AG04450 (cell line): ENCODE data around the gene TUBGCP3. TPM values are rescaled to one million over a fixed set of nuclear protein-coding genes. Genes with fewer than 3 reads are reported as not detected.
A peak's percentile ranks its signal among the peaks of the same experiment; 100 is the strongest.

Experiments
- CTCF ChIA-PET: fragments of 300-600, 350-600 bp; formaldehyde crosslinking; extraction: SDS; loops from one replicate; lab custom pipeline; 2022; ENCODE audit warnings: antibody characterized with exemption, inconsistent platforms; lab: Charles Lee
- POLR2A ChIA-PET: fragments of 350-600 bp; formaldehyde crosslinking; extraction: SDS; loops from one replicate; lab custom pipeline; 2021; ENCODE audit warnings: antibody characterized with exemption, inconsistent platforms; lab: Yijun Ruan, JAX
- DNase-seq: peaks from one replicate; pipeline ENCODE4 v3.0.0-alpha.2; 2011; ENCODE audit warnings: low read depth, low spot score
- H3K27ac ChIP-seq: one replicate; pipeline ENCODE4 v1.5.1; 2012; ENCODE audit warnings: low read depth, low read length, control low read depth
- H3K27me3 ChIP-seq: one replicate; pipeline ENCODE4 v1.6.0; 2012; ENCODE audit warnings: low read length; ENCODE audit not compliant: control insufficient read depth, insufficient read depth
- H3K4me3 ChIP-seq: 2 replicates; pipeline ENCODE4 v1.5.1; 2011; ENCODE audit warnings: mild to moderate bottlenecking, low read depth, low read length, control low read depth
- H3K9me3 ChIP-seq: 2 replicates; pipeline ENCODE4 v1.5.1; 2012; ENCODE audit warnings: low read length; ENCODE audit not compliant: control insufficient read depth, insufficient read depth
- CTCF ChIP-seq: IDR thresholded peaks from 2 replicates; pipeline ENCODE4 v1.5.1; 2011; ENCODE audit warnings: low read depth, low read length, control low read depth, inconsistent platforms
- polyA plus RNA-seq: library from polyadenylated mRNA; depleted of rRNA; stranded (reverse); fragments of >200 nt; gene quantifications from 2 replicates; pipeline ENCODE4 v1.2.3, GENCODE V29; 2011

The TUBGCP3 gene
- polyA plus RNA-seq, 1 experiment = 11.3 TPM

GRCh38 chr13:112587212-112587763 is 665 bp downstream of the TUBGCP3 start:
- Histone ChIP-seq H3K27ac (peak overlapping the region; percentile 96), H3K27me3 (no peaks in the 10 kb centered on the region), H3K4me3 (peak overlapping the region; percentile 95), H3K9me3 (peaks cover 7% of the 10 kb centered on the region; the same call in 1 of the 2 replicates)
- ChIA-PET CTCF (interaction anchor here (1.1 to 5.2 kb wide), 3 partner anchors 14 to 23 kb away, joined by 3 to 35 read pairs (median 3); no protein-coding TSS in a partner anchor), POLR2A (interaction anchor here (1.0 kb wide), 1 partner anchor 20 kb away, joined by 3 read pairs; no protein-coding TSS in a partner anchor)
- peak; percentile 67 for DNase-seq
- no peak for TF ChIP-seq CTCF

GRCh38 chr13:112586334-112586960 is 1.5 kb downstream of the TUBGCP3 start:
- peak overlapping the region; percentile 95; the same call in 1 of the 2 replicates for H3K4me3 ChIP-seq
- peaks cover 7% of the 10 kb centered on the region; the same call in 1 of the 2 replicates for H3K9me3 ChIP-seq
- no peaks in the 10 kb centered on the region for H3K27me3 ChIP-seq
- POLR2A ChIA-PET = no interaction called here
- CTCF ChIA-PET = no interaction called here
- H3K27ac ChIP-seq = no peak overlapping the region
- no peak for TF ChIP-seq CTCF
- no peak for DNase-seq

- no peak overlapping the region for H3K27ac ChIP-seq
- H3K27me3 ChIP-seq = no peaks in the 10 kb centered on the region
- no peak for TF ChIP-seq CTCF
- no peak overlapping the region for H3K4me3 ChIP-seq
- no peak for DNase-seq
- peaks cover 12% of the 10 kb centered on the region for H3K9me3 ChIP-seq
- CTCF ChIA-PET = interaction anchor here (1.9 kb wide), 1 partner anchor 23 kb away, joined by 10 read pairs; no protein-coding TSS in a partner anchor
- POLR2A ChIA-PET = no interaction called here
Measured at GRCh38 chr13:112583592-112584277, 4.2 kb downstream of the TUBGCP3 start.

- DNase-seq = no peak
- Histone ChIP-seq H3K9me3 (peaks cover 9% of the 10 kb centered on the region), H3K27ac (no peak overlapping the region), H3K27me3 (no peaks in the 10 kb centered on the region), H3K4me3 (no peak overlapping the region)
- ChIA-PET CTCF (interaction anchor here (1.9 kb wide), 1 partner anchor 24 kb away, joined by 10 read pairs; no protein-coding TSS in a partner anchor), POLR2A (no interaction called here)
- no peak for TF ChIP-seq CTCF
Measured at GRCh38 chr13:112582263-112582662, 5.7 kb downstream of the TUBGCP3 start.
